ENCODE results near the gene MAGI3. TPM values are rescaled to one million over a fixed set of nuclear protein-coding genes. Genes with fewer than 3 reads are reported as not detected.
"Not testable (repeated sequence)": the region's sequence is repeated elsewhere in the genome, so short reads cannot be mapped to it uniquely, and the experiment has no call there.

MAGI3 gene
- total and polyA plus RNA-seq, 7 donors, result 11.4 to 22.5 (median 18.9) TPM

GRCh38 chr1:113507552-113508214 is 117.4 kb downstream of the MAGI3 start:
- TF ChIP-seq EP300 (IDR thresholded peaks at IDR 0.05), result no peak
- TF ChIP-seq POLR2AphosphoS5 (IDR thresholded peaks at IDR 0.05), result no peak
- H3K4me3 ChIP-seq, result no peak overlapping the region
- H3K36me3 ChIP-seq, result no peaks in the 10 kb centered on the region
- no peaks in the 10 kb centered on the region for H3K4me1 ChIP-seq
- H3K27me3 ChIP-seq, result no peaks in the 10 kb centered on the region
- no peak overlapping the region for H3K27ac ChIP-seq
- intact Hi-C loops (cut with DNase I), result no loop called here
- H3K9me3 ChIP-seq, result peaks cover 0 to 7% (median 5%) of the 10 kb centered on the region in 4 donors
- DNase-seq, result no peak

GRCh38 chr1:113508364-113509164 is 118.2 kb downstream of the MAGI3 start:
- intact Hi-C loops (cut with DNase I), result no loop called here
- Histone ChIP-seq H3K27ac (no peak overlapping the region), H3K27me3 (no peaks in the 10 kb centered on the region), H3K4me1 (no peaks in the 10 kb centered on the region), H3K4me3 (no peak overlapping the region), H3K36me3 (no peaks in the 10 kb centered on the region), H3K9me3 (peaks cover 0 to 7% (median 5%) of the 10 kb centered on the region in 4 donors)
- WGBS, 2 donors, result 14 to 51% methylated on average over 2 of the region's 2 CpGs
- TF ChIP-seq EP300 (IDR thresholded peaks at IDR 0.05) (no peak), POLR2A (IDR thresholded peaks at IDR 0.05) (no peak)
- DNase-seq, result no peak

- H3K36me3 ChIP-seq; H3K9me3 ChIP-seq; H3K4me3 ChIP-seq; H3K27me3 ChIP-seq; intact Hi-C loops (cut with DNase I); DNase-seq; H3K4me1 ChIP-seq; H3K27ac ChIP-seq: not testable (repeated sequence)
- 96 to 97% methylated on average over 6 of the region's 12 CpGs for WGBS, 2 donors
Measured at GRCh38 chr1:113509766-113510165, 119.5 kb downstream of the MAGI3 start.

GRCh38 chr1:113511269-113511668 is 121.0 kb downstream of the MAGI3 start:
- Histone ChIP-seq H3K9me3 (peaks cover 0 to 7% (median 5%) of the 10 kb centered on the region in 4 donors), H3K27ac (no peak overlapping the region), H3K27me3 (no peaks in the 10 kb centered on the region), H3K4me1 (no peaks in the 10 kb centered on the region), H3K36me3 (no peaks in the 10 kb centered on the region), H3K4me3 (no peak overlapping the region)
- intact Hi-C loops (cut with DNase I), result no loop called here
- TF ChIP-seq EP300 (IDR thresholded peaks at IDR 0.05) (no peak), CTCF (IDR thresholded peaks at IDR 0.05) (no peak), POLR2A (IDR thresholded peaks at IDR 0.05) (no peak), POLR2AphosphoS5 (IDR thresholded peaks at IDR 0.05) (no peak)
- WGBS, 2 donors, result 93 to 97% methylated on average over 2 of the region's 2 CpGs
- no peak for DNase-seq

GRCh38 chr1:113515498-113515897 is 125.2 kb downstream of the MAGI3 start:
- DNase-seq, result no peak
- Histone ChIP-seq H3K27ac (no peak overlapping the region), H3K9me3 (peaks cover 0 to 7% (median 5%) of the 10 kb centered on the region in 4 donors), H3K27me3 (no peaks in the 10 kb centered on the region), H3K36me3 (no peaks in the 10 kb centered on the region), H3K4me3 (no peak overlapping the region), H3K4me1 (peaks cover 0 to 6% (median 0%) of the 10 kb centered on the region in 4 donors)
- 92 to 96% methylated on average over 1 of the region's 1 CpG for WGBS, 2 donors
- intact Hi-C loops (cut with DNase I), result no loop called here
- no peak for TF ChIP-seq CTCF (IDR thresholded peaks at IDR 0.05)
- no peak for TF ChIP-seq POLR2AphosphoS5 (IDR thresholded peaks at IDR 0.05)

- H3K4me1 ChIP-seq, result peaks cover 0 to 6% (median 0%) of the 10 kb centered on the region in 4 donors
- no peaks in the 10 kb centered on the region for H3K27me3 ChIP-seq
- H3K4me3 ChIP-seq, result no peak overlapping the region
- intact Hi-C loops (cut with DNase I), result no loop called here
- TF ChIP-seq POLR2AphosphoS5 (IDR thresholded peaks at IDR 0.05) (no peak), CTCF (IDR thresholded peaks at IDR 0.05) (no peak), POLR2A (IDR thresholded peaks at IDR 0.05) (no peak), EP300 (IDR thresholded peaks at IDR 0.05) (no peak)
- H3K9me3 ChIP-seq, result no peaks in the 10 kb centered on the region
- DNase-seq, result no peak
- H3K36me3 ChIP-seq, result no peaks in the 10 kb centered on the region
- no peak overlapping the region for H3K27ac ChIP-seq
Measured at GRCh38 chr1:113517346-113517745, 127.0 kb downstream of the MAGI3 start.
